ENCODE measurements around the gene MTA3. TPM values are rescaled to one million over a fixed set of nuclear protein-coding genes. Genes with fewer than 3 reads are reported as not detected.
"Not testable (repeated sequence)": the region's sequence is repeated elsewhere in the genome, so short reads cannot be mapped to it uniquely, and the experiment has no call there.

The MTA3 gene
- total RNA-seq, 1 donor from 2014 or later, result 36.3 TPM

GRCh38 chr2:42567806-42568400 is 529 bp upstream of the MTA3 start:
- DNase-seq, result peak; percentile 33

DNA sequence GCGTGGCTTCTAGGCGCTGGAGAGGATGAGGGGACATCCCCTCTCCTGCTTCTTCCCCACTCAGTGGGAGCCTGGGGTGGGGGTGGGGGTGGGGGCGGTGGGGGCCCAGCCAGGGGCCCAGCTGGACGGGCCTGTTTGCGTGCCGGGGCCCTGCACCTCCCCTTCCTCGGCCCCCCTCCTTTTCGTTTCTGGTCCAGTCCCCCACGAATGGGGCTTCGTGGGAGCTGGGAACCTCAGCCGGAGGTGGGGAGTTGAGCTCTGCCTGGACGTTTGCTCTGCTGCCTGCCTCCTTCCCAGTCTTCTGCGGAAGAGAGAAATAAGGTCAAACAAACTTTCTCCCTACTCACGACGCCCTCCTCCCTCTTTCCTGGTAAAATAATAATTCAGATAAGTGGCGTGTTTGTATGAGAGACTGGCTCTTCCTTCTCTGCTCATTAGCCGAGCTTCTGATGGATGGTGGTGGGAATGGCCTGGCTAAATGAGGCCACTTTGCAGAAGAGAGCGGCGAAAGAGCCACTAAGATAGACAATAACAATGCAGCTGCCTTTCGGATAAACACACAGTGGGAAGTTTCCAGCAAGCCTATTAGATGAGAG is 782 bp downstream of the MTA3 start:
- DNase-seq, result peak; percentile 53

DNA sequence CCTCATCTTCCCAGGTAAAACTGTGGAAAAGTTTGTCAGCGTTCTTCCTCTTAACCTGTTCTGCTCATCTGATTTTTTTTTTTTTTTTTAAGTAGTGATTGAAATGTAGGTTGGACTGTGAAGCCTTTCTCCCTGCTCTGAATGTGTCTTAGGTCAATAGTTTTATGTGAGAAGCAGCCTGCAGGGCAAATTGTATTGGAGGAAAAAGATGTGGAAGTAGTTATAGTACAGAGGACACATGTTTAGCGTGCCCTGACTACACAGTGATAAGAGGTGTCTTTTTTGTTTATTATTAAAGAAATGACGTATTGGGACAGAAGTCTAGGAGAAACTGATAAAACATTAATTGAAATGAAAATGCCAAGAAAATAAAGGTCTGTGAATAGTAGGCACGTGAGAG is 1.5 kb downstream of the MTA3 start:
- peak; percentile 8 for DNase-seq

DNA sequence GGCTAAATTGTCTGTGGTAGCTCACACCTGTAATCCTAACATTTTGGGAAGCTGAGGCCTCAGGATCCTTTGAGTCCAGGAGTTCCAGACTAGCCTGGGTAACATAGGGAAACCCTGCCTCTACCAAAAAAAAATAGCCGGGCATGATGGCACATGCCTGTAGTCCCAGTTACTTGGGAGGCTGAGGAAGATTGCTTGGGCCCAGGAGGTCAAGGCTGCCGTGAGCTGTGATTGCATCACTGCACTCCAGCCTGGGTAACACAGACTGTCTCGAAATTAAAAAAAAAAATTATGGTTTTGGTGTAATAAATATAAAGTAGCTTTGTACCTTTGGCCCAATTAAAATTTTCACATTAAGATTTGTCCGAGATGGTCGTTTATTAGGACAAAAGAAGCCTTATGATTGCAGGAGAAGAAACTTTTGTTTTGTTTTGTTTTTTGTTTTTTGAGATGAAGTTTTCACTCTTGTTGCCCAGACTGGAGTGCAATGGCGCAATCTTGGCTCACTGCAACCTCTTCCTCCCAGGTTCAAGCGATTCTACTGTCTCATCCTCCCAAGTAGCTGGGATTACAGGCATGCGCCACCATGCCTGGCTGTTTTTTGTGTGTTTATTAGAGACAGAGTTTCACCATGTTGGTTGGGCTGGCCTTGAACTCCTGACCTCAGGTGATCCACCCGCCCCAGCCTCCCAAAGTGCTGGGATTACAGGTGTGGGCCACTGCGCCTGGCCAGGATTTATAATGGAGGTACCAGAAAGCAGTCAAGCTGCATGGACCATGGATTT is 4.1 kb downstream of the MTA3 start:
- DNase-seq, result no peak

- DNase-seq, result no peak
Measured at GRCh38 chr2:42573256-42573655, 4.8 kb downstream of the MTA3 start.

- no peak for DNase-seq
Measured at GRCh38 chr2:42575458-42576064, 7.1 kb downstream of the MTA3 start.

- DNase-seq, result no peak
Measured at GRCh38 chr2:42578621-42579020, 10.2 kb downstream of the MTA3 start.

- DNase-seq, result no peak
Measured at GRCh38 chr2:42581257-42581656, 12.8 kb downstream of the MTA3 start.

DNA sequence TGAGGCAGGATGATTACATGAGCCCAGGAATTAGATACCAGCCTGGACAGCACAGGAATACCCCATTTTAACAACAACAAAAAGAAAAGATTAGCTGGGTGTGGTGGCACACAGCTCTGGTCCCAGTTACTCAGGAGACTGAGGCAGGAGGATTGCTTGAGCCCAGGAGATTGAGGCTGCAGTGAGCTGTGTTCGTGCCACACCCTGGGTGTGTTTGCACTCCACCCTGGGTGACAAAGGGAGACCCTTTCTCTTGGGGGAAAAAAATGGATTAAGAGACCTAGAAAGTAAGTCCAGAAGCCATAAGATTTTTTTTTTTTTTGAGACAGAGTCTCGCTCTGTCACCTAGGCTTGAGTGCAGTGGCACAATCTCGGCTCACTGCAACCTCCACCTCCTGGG is 16.2 kb downstream of the MTA3 start:
- not testable (repeated sequence) for DNase-seq

DNA sequence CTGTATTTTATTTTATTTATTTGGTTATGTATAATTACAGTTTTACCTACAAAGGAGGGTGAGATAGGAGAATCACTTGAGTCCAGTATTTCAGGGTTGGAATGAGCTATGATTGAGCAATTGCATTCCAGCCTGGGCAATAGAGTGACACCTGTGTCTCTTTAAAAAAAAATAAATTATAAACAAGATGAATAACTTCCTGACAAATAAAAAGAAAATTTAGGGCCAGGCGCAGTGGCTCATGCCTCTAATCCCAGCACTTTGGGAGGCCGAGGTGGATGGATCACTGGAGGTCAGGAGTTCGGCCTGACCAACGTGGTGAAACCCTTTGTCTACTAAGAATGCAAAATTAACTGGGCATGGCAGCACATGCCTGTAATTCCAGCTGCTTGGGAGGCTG is 17.3 kb downstream of the MTA3 start:
- DNase-seq, result no peak

- DNase-seq, result no peak
Measured at GRCh38 chr2:42587526-42588117, 19.2 kb downstream of the MTA3 start.

DNA sequence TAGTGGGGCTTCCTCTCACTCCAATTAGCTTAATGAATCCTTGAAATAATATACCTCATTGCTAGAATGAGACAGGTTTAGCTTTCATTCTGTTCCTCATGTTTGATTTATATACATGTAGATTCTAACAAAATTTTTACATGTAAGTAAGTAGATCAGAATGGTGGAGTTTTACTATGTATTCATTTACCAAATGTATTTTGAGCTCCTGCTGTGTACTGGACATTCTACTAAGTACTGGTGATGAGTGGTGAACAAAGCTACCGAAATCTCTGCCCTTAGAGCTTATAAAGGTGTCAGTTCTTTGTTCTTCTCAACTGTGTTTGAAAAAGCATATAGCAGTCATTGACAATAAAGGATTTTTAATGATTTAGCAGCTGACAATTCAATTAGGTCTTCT is 19.7 kb downstream of the MTA3 start:
- DNase-seq, result no peak

GRCh38 chr2:42590176-42590575 is 21.7 kb downstream of the MTA3 start:
- no peak for DNase-seq

DNA sequence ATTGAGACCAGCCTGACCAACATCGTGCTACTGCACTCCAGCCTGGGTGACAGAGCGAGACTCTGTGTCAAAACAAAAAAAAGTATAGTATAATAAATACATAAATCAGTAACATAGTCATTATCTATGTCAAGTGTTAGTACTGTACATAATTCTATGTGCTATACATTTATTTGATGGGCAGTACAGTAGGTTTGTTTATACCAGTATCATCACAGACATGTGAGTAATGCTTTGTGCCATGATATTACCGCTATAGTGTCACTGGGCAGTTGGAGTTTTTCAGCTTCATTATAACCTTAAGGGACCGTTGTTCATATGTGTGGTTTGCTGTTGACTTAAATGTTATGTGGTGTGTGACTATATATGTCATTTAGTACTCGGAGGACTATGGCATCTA is 24.9 kb downstream of the MTA3 start:
- DNase-seq, result no peak

GRCh38 chr2:42598656-42599055 is 30.2 kb downstream of the MTA3 start:
- no peak for DNase-seq

GRCh38 chr2:42601076-42601475 is 32.6 kb downstream of the MTA3 start:
- no peak for DNase-seq

- no peak for DNase-seq
Measured at GRCh38 chr2:42602218-42602875, 33.9 kb downstream of the MTA3 start.

DNA sequence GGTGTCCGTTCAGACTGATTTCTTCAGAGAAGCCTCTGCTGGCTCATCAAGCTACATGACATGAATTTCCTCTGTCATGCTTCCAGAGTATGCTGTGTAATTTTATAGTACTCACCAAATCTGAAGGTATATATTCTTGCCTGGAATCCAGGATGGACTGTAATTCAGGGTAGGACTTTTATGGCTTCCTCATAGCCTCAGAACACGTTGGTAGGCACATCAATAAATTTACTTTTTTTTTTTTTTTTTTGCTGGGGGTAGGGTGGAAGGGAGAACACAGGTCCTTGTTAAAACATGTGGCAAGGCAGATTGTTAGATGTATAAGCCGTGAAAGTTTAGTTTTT is 34.4 kb downstream of the MTA3 start:
- no peak for DNase-seq

DNA sequence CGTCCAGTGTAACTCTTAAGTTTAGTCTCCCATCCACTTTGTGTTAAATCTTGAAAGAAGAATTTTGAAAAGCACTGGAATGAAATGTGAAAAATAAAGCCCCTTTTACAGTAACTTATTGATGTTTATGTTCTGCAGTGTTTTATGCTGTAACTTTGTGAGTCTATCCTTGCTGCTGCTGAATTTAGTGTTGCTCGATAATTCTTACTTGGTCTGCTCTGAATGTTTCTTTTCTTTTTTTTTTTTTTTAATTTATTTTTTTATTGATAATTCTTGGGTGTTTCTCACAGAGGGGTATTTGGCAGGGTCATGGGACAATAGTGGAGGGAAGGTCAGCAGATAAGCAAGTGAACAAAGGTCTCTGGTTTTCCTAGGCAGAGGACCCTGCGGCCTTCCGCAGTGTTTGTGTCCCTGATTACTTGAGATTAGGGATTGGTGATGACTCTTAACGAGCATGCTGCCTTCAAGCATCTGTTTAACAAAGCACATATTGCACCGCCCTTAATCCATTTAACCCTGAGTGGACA is 36.0 kb downstream of the MTA3 start:
- DNase-seq, result not testable (repeated sequence)

DNA sequence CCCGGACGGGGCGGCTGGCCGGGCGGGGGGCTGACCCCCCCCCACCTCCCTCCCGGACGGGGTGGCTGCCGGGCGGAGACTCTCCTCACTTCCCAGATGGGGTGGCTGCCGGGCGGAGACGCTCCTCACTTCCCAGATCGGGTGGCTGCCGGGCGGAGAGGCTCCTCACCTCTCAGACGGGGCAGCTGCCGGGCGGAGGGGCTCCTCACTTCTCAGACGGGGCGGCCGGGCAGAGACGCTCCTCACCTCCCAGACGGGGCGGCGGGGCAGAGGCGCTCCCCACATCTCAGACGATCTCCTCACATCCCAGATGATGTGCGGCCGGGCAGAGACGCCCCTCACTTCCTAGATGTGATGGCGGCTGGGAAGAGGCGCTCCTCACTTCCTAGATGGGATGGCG is 37.7 kb downstream of the MTA3 start:
- DNase-seq, result not testable (repeated sequence)

- no peak for DNase-seq
Measured at GRCh38 chr2:42607101-42607637, 38.7 kb downstream of the MTA3 start.
